H1 (cell line): Measurements from ENCODE around the gene ATP5F1C. TPM values are rescaled to one million over a fixed set of nuclear protein-coding genes. Genes with fewer than 3 reads are reported as not detected.

Source experiments
- CTCF ChIP-seq, 3 experiments: IDR thresholded peaks; 1 replicate in 2 of 3; 2 replicates in 1 of 3; pipeline versions ENCODE4 v1.5.1 to v1.6.1; 2011; ENCODE audit warnings: low read length in 3 of 3, mild to moderate bottlenecking in 3 of 3, inconsistent platforms in 2 of 3, low read depth in 1 of 3, moderate library complexity in 1 of 3; ENCODE audit not compliant: insufficient read depth in 1 of 3; ENCODE audit errors: control extremely low read depth in 1 of 3
- polyA plus RNA-seq, 7 experiments: library from polyadenylated mRNA; depleted of rRNA in 3 of 7; stranded (reverse) in 5 of 7; unstranded in 2 of 7; fragments of >200 nt in 5 of 7; fragments of 200-250 nt in 2 of 7; gene quantifications; 1 replicate in 5 of 7; 2 replicates in 1 of 7; 4 replicates in 1 of 7; pipeline versions ENCODE4 v1.2.1 to v1.2.3, GENCODE V29; 2011 to 2013; ENCODE audit warnings: missing spikeins in 2 of 7, mixed read lengths in 2 of 7
- total RNA-seq: library from RNA; stranded (reverse); fragmentation: NEBNext Ultra II Directional; extraction: Animal tissue kit (Norgen Biotek cat#: 25700); gene quantifications from 2 replicates; pipeline ENCODE4 v1.2.1, GENCODE V29; 2021

Gene ATP5F1C
- total and polyA plus RNA-seq, 2 of the 8 experiments (the other 6 are each of a cell fraction or from before 2014, with no cell fraction given), result 221 to 265 TPM

GRCh38 chr10:7856678-7857077 lies 68.7 kb downstream of the ATP5F1C start (continued):
- no peak for TF ChIP-seq CTCF (IDR thresholded peaks at IDR 0.05; ENCODE audit: control extremely low read depth in 1 of 3, insufficient read depth in 1 of 3, low read depth in 1 of 3, low read length in 3 of 3)
